ENCODE results near the gene ARL4C. TPM values are rescaled to one million over a fixed set of nuclear protein-coding genes. Genes with fewer than 3 reads are reported as not detected.

Gene ARL4C, protein sequence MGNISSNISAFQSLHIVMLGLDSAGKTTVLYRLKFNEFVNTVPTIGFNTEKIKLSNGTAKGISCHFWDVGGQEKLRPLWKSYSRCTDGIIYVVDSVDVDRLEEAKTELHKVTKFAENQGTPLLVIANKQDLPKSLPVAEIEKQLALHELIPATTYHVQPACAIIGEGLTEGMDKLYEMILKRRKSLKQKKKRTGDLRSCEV
- total RNA-seq (407 TPM), polyA plus RNA-seq (100 to 1,000 TPM; 103 to 176 (median 129) TPM)

DNA sequence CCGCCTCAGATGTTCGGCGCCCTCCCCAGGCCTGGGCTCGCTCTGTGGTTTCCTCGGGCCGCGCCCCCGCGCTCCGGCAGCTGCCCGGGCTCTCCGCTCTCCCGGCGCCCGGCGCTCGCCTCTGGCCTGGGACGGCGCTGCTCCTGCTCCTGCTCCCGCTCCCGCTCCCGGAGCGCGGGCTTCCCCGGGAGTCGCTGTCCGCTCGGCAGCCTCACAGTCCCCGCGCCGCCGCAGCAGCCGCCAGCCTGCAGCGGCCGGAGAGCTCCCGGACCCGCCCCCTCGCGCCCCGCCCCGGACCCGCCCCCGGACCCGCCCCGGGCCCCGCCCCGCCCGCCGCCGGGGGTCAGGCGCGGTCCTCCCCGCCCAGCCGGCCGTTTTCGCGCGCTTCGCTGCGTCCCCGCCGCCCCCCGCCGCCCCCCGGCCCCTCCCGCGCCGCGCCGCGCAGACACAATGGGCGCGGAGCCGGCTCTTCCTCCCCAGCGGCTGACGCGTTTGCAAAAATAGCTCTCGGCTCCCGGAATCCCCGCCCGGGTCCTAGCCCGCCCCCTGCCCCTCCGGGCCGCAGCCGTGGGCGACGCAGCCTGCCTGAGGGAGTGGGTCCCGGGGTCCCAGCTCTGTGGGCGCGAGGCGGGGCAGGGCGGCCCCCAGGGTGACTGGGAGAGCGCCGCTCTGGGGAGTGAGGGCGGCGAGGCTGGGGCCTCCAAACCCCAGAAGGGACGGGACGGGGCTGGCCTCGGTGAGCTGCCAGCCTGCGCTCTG, at the start of gene ARL4C:
Gene ARL4C (minus strand): TSS at position 247 of the 759 bp plus-strand sequence. CDS start 495 bp downstream, outside the sequence.
- peak within 1 kb of the TSS; percentile 99 to 100 (median 99) for H3K27ac Mint-ChIP-seq
- H3K36me3 Mint-ChIP-seq: peaks cover 33% of the 10 kb centered on the region
- ATAC-seq (ENCODE audit: low read depth in 2 of 2) (peak; percentile 48 to 54), DNase-seq (peak; percentile 71 to 80 (median 74))
- peaks cover 54% of the 10 kb centered on the region for H3K4me1 ChIP-seq (ENCODE audit: control insufficient read depth, insufficient read depth, low read length, poor library complexity, severe bottlenecking)
- peak within 1 kb of the TSS; percentile 96 for H3K27ac ChIP-seq (ENCODE audit: insufficient read depth, low read length, poor library complexity, severe bottlenecking)
- peak within 1 kb of the TSS; percentile 100 for H3K4me3 ChIP-seq (ENCODE audit: low read depth, low read length)
- peak within 1 kb of the TSS; percentile 92 to 100 (median 98) for H3K4me3 Mint-ChIP-seq
- H3K27me3 ChIP-seq (ENCODE audit: control insufficient read depth, insufficient read depth, low read length): no peaks in the 10 kb centered on the region
- H3K9me3 ChIP-seq (ENCODE audit: control insufficient read depth in 2 of 2, low read length in 2 of 2): no peaks in the 10 kb centered on the region
- H3K36me3 ChIP-seq (ENCODE audit: control insufficient read depth, insufficient read depth, low read length): peaks cover 18% of the 10 kb centered on the region
- H3K9me3 Mint-ChIP-seq: peaks cover 0 to 6% (median 1%) of the 10 kb centered on the region in 7 donors
- peaks cover 13 to 36% (median 27%) of the 10 kb centered on the region in 4 donors for H3K4me1 Mint-ChIP-seq
- peaks cover 10% of the 10 kb centered on the region for H3K27me3 Mint-ChIP-seq

DNA sequence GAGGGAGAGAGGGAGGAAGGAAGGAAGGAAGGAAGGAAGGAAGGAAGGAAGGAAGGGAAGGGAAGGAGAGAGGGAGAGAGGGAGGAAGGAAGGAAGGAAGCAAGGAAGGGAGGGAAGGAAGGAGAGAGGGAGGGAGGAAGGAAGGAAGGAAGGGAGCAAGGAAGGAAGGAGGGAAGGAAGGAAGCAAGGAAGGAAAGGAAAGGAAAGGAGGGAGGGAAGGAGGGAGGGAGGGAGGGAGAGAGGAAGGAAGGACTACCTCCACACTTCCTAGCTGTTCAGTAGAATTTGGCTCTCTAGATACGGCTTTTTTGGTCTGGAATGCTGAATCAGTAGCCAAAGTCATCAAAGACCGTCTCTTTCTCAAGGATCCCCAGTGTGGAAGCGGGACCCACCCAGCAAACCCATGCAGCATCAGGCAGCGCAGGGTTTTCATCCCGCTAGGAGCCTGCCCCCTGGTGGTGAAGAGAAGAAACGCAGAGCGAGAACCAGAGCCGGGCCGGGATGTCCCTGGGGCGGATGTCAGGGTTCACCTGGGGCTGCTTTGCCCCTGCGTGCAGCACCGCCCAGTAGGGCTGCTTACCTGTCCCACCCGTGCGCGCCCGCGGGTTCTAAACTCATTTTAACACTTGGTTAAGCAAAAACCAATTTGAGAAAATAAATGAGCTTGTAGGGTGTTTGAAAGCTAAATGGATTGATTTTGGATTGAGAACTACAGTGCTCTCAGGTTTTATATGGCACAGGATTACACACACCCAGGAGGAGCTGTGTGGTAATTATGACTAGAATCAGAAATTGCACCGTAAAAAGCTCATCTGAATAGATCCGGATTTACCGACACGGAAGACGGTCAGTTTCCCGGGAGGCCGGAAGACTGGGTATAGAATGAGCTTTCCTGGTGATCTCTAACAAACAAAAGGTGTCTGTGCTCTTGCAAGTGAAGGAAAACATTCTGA, 48.1 kb upstream of the ARL4C start:
- H3K36me3 ChIP-seq (ENCODE audit: control insufficient read depth, insufficient read depth, low read length): no peaks in the 10 kb centered on the region
- peak; percentile 55 to 78 (median 58) for DNase-seq
- Mint-ChIP-seq H3K4me3 (no peak overlapping the region), H3K36me3 (no peaks in the 10 kb centered on the region), H3K27ac (no peak overlapping the region), H3K4me1 (peaks cover 0 to 6% (median 1%) of the 10 kb centered on the region in 4 donors), H3K27me3 (peaks cover 54% of the 10 kb centered on the region), H3K9me3 (no peaks in the 10 kb centered on the region)
- no peak overlapping the region for H3K27ac ChIP-seq (ENCODE audit: insufficient read depth, low read length, poor library complexity, severe bottlenecking)
- ATAC-seq (ENCODE audit: low read depth in 2 of 2): peak; percentile 91
- H3K9me3 ChIP-seq (ENCODE audit: control insufficient read depth in 2 of 2, low read length in 2 of 2): no peaks in the 10 kb centered on the region
- no peak overlapping the region for H3K4me3 ChIP-seq (ENCODE audit: low read depth, low read length)
- peaks cover 9% of the 10 kb centered on the region for H3K27me3 ChIP-seq (ENCODE audit: control insufficient read depth, insufficient read depth, low read length)
- H3K4me1 ChIP-seq (ENCODE audit: control insufficient read depth, insufficient read depth, low read length, poor library complexity, severe bottlenecking): peaks cover 3% of the 10 kb centered on the region

DNA sequence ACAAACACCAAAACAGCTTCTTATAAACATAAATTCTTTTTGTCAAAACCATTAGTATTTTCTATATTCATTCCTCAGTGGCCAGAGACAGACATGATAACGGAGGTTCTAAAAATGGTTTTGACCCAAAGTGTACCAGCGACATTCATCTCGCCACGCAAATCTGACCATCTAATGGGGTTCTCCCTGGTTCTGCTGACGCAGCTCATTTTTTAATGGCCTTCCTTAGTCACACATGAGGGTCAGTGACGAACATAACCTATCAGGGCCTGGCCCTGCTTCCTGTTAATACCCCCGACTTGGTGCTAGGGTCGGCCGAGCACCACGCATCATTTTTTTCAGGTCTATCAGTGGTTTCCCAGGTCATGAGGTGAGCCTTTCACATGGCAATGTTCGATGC, 45.9 kb upstream of the ARL4C start:
- Histone ChIP-seq H3K27me3 (ENCODE audit: control insufficient read depth, insufficient read depth, low read length) (peaks cover 8% of the 10 kb centered on the region), H3K36me3 (ENCODE audit: control insufficient read depth, insufficient read depth, low read length) (no peaks in the 10 kb centered on the region), H3K27ac (ENCODE audit: insufficient read depth, low read length, poor library complexity, severe bottlenecking) (no peak overlapping the region), H3K4me3 (ENCODE audit: low read depth, low read length) (no peak overlapping the region), H3K4me1 (ENCODE audit: control insufficient read depth, insufficient read depth, low read length, poor library complexity, severe bottlenecking) (peaks cover 3% of the 10 kb centered on the region), H3K9me3 (ENCODE audit: control insufficient read depth in 2 of 2, low read length in 2 of 2) (peaks cover 0 to 4% of the 10 kb centered on the region in 2 experiments)
- peaks cover 0 to 6% (median 1%) of the 10 kb centered on the region in 4 donors for H3K4me1 Mint-ChIP-seq
- no peak for DNase-seq
- H3K27me3 Mint-ChIP-seq: peaks cover 42% of the 10 kb centered on the region
- ATAC-seq (ENCODE audit: low read depth in 2 of 2): no peak
- H3K27ac Mint-ChIP-seq: no peak overlapping the region
- H3K36me3 Mint-ChIP-seq: peaks cover 4% of the 10 kb centered on the region
- peaks cover 0 to 10% (median 0%) of the 10 kb centered on the region in 7 donors for H3K9me3 Mint-ChIP-seq
- H3K4me3 Mint-ChIP-seq: no peak overlapping the region

DNA sequence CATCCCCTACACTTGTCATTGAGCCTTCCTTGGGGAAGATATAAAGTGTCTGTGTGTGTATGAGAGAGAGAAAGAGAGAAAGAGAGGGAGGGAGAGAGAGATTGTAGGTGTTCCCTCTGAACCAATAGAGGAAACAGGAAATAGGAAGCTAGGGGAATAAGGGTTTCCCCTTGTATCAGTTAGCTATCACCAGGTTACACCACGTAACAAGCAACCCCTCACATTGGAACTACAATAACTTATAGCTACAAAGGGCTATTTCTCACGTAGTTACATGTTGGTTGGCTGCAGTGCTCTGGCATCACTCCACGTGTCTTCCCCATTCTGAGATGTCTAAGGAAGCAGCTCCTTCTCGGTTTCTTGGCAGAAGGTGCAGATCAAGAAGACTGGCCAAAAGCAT, 41.0 kb upstream of the ARL4C start:
- Histone ChIP-seq H3K4me1 (ENCODE audit: control insufficient read depth, insufficient read depth, low read length, poor library complexity, severe bottlenecking) (no peaks in the 10 kb centered on the region), H3K9me3 (ENCODE audit: control insufficient read depth in 2 of 2, low read length in 2 of 2) (peaks cover 0 to 4% of the 10 kb centered on the region in 2 experiments), H3K4me3 (ENCODE audit: low read depth, low read length) (no peak overlapping the region), H3K36me3 (ENCODE audit: control insufficient read depth, insufficient read depth, low read length) (no peaks in the 10 kb centered on the region), H3K27me3 (ENCODE audit: control insufficient read depth, insufficient read depth, low read length) (peaks cover 2% of the 10 kb centered on the region), H3K27ac (ENCODE audit: insufficient read depth, low read length, poor library complexity, severe bottlenecking) (no peak overlapping the region)
- H3K36me3 Mint-ChIP-seq: peaks cover 4% of the 10 kb centered on the region
- H3K27me3 Mint-ChIP-seq: peaks cover 14% of the 10 kb centered on the region
- H3K27ac Mint-ChIP-seq: no peak overlapping the region
- peaks cover 0 to 7% (median 2%) of the 10 kb centered on the region in 4 donors for H3K4me1 Mint-ChIP-seq
- DNase-seq (no peak), ATAC-seq (ENCODE audit: low read depth in 2 of 2) (no peak)
- H3K9me3 Mint-ChIP-seq: peaks cover 0 to 11% (median 0%) of the 10 kb centered on the region in 7 donors
- H3K4me3 Mint-ChIP-seq: no peak overlapping the region

DNA sequence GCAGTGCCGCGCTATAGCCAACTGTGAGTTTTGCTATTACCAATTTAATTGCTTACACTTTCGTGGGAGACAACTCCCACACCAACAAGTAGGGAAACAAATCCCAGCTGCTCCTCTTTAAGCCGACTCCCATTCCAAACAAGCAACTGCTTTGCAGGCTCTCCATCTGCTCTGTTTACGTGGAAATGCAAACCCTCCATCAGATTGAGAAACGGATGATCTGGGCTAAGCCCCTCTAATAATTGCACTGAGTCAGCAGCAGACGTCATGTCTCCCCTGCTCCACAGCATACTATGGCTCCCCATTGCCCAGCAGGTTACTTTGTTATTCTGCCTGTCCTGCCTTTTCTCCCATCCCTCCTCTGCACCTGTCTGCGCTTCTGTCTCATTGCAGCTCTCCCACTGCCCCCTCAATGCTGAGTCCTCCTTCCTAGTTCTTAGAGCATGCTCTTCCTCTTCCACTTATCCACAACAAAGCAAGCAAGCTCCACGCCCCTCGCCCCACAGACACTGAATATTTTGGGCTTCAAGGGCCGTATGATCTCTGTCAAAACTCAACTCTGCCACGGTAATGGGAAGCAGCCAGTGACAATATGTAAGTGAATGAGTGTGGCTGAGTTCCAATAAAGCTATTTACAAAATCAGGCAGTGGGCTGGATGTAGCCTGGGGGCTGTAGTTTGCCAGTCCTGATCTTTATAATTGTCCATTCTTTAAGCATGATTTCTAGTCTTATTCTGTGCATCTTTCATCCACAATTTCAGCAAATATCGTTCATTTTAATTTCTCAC, 39.5 kb upstream of the ARL4C start:
- H3K4me3 Mint-ChIP-seq: no peak overlapping the region
- Histone ChIP-seq H3K4me1 (ENCODE audit: control insufficient read depth, insufficient read depth, low read length, poor library complexity, severe bottlenecking) (no peaks in the 10 kb centered on the region), H3K9me3 (ENCODE audit: control insufficient read depth in 2 of 2, low read length in 2 of 2) (peaks cover 0 to 4% of the 10 kb centered on the region in 2 experiments), H3K27ac (ENCODE audit: insufficient read depth, low read length, poor library complexity, severe bottlenecking) (no peak overlapping the region), H3K4me3 (ENCODE audit: low read depth, low read length) (no peak overlapping the region), H3K36me3 (ENCODE audit: control insufficient read depth, insufficient read depth, low read length) (no peaks in the 10 kb centered on the region), H3K27me3 (ENCODE audit: control insufficient read depth, insufficient read depth, low read length) (peaks cover 2% of the 10 kb centered on the region)
- H3K36me3 Mint-ChIP-seq: peaks cover 4% of the 10 kb centered on the region
- no peak for DNase-seq
- no peak overlapping the region for H3K27ac Mint-ChIP-seq
- H3K4me1 Mint-ChIP-seq: peaks cover 0 to 7% (median 2%) of the 10 kb centered on the region in 4 donors
- peaks cover 0 to 14% (median 0%) of the 10 kb centered on the region in 7 donors for H3K9me3 Mint-ChIP-seq
- H3K27me3 Mint-ChIP-seq: peaks cover 19% of the 10 kb centered on the region
- no peak for ATAC-seq (ENCODE audit: low read depth in 2 of 2)

DNA sequence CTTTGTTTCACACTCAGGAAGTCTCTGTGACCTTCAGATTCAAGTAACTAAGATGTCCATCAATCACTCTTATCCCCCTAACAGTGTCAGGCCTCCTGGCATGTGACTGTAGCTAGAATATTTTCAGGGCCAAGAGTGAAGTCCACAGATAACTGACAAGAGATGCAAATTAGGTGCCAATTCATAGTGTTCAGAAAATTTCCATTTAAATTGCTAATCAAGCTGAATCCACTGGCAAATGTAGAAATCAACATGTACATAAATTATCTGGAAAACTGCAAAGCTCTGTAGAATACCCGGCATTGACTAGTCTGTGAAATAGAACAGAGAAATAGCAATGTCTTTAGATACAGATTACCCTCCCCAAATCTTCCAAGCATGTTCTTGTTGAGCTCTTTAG, 38.6 kb upstream of the ARL4C start:
- Histone ChIP-seq H3K27me3 (ENCODE audit: control insufficient read depth, insufficient read depth, low read length) (peaks cover 2% of the 10 kb centered on the region), H3K36me3 (ENCODE audit: control insufficient read depth, insufficient read depth, low read length) (no peaks in the 10 kb centered on the region), H3K27ac (ENCODE audit: insufficient read depth, low read length, poor library complexity, severe bottlenecking) (no peak overlapping the region), H3K4me3 (ENCODE audit: low read depth, low read length) (no peak overlapping the region), H3K4me1 (ENCODE audit: control insufficient read depth, insufficient read depth, low read length, poor library complexity, severe bottlenecking) (no peaks in the 10 kb centered on the region), H3K9me3 (ENCODE audit: control insufficient read depth in 2 of 2, low read length in 2 of 2) (peaks cover 0 to 4% of the 10 kb centered on the region in 2 experiments)
- no peak overlapping the region for H3K4me3 Mint-ChIP-seq
- peaks cover 0 to 14% (median 2%) of the 10 kb centered on the region in 7 donors for H3K9me3 Mint-ChIP-seq
- DNase-seq: no peak
- peaks cover 0 to 7% (median 2%) of the 10 kb centered on the region in 4 donors for H3K4me1 Mint-ChIP-seq
- H3K27ac Mint-ChIP-seq: no peak overlapping the region
- ATAC-seq (ENCODE audit: low read depth in 2 of 2): no peak
- peaks cover 4% of the 10 kb centered on the region for H3K36me3 Mint-ChIP-seq
- peaks cover 28% of the 10 kb centered on the region for H3K27me3 Mint-ChIP-seq
